ENCODE data around the gene BMF.

The BMF gene

DNA sequence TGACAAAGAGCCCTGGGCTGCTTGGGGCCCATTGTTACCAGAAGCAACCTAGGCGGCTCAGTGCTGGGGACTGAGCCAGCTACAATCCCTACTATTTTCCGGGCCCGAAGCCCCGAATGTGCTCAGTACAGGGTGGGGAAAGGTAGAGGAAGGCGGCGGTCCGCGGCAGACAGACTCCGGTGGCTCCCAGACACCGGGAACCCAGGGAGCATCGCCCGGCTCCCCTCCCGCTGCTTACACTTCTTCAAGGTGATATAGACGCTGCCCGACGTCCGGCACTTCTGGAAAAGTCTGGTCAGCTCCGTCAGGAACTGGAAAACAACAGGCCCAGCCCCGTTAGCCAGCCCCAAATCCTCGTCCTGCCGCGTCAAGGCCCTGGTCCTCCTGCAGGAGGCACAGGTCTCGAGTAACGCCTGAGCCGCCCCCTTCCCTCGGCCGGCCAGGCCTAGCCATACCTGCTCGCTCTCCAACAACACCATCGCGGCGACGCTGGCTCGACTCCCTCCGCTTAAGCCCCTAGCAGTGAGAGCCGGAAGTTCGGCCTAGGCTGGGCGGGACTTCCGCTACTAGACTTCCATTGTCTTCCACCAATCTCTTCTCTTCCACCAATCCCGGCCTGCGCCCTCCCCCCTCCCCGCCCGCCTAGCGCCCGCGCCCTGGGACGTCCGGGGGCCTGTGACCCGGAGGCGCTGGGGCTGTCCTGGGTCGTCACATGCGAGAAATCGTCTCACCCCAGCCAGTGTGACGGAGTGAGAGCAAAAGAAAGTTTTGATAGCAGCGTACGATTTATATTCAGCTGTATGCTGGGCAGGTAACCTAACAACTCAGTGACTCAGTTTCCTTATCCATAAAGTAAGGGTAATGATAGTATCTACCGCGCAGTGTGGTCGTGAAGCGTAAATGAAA is 69.8 kb downstream of the BMF start, which contains the start of gene SRP14:
TSS of gene SRP14 (minus strand) at position 544 of the 906 bp plus-strand sequence. CDS start at position 479, 65 bp downstream.
- Histone ChIP-seq H3K27me3 (ENCODE audit: insufficient read depth, poor library complexity, severe bottlenecking) (no peaks in the 10 kb centered on the region), H3K4me3 (replicated peaks; ENCODE audit: insufficient read depth, low read length) (peak within 1 kb of the TSS; percentile 92), H3K27ac (replicated peaks) (peak within 1 kb of the TSS; percentile 87)
- peak; percentile 89 to 93 for DNase-seq (ENCODE audit: low read depth in 1 of 2, low spot score in 1 of 2)
- TF ChIP-seq POLR2AphosphoS5 (IDR thresholded peaks at IDR 0.05; ENCODE audit: low read depth), result peak; percentile 86; the same call in 1 of the 2 replicates
- TF ChIP-seq GABPA (IDR thresholded peaks at IDR 0.05; ENCODE audit: low read depth), result peak; percentile 94
- TF ChIP-seq, protein P1, sequence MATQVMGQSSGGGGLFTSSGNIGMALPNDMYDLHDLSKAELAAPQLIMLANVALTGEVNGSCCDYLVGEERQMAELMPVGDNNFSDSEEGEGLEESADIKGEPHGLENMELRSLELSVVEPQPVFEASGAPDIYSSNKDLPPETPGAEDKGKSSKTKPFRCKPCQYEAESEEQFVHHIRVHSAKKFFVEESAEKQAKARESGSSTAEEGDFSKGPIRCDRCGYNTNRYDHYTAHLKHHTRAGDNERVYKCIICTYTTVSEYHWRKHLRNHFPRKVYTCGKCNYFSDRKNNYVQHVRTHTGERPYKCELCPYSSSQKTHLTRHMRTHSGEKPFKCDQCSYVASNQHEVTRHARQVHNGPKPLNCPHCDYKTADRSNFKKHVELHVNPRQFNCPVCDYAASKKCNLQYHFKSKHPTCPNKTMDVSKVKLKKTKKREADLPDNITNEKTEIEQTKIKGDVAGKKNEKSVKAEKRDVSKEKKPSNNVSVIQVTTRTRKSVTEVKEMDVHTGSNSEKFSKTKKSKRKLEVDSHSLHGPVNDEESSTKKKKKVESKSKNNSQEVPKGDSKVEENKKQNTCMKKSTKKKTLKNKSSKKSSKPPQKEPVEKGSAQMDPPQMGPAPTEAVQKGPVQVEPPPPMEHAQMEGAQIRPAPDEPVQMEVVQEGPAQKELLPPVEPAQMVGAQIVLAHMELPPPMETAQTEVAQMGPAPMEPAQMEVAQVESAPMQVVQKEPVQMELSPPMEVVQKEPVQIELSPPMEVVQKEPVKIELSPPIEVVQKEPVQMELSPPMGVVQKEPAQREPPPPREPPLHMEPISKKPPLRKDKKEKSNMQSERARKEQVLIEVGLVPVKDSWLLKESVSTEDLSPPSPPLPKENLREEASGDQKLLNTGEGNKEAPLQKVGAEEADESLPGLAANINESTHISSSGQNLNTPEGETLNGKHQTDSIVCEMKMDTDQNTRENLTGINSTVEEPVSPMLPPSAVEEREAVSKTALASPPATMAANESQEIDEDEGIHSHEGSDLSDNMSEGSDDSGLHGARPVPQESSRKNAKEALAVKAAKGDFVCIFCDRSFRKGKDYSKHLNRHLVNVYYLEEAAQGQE (IDR thresholded peaks at IDR 0.05; ENCODE audit: insufficient replicate concordance, low read depth), result no peak

DNA sequence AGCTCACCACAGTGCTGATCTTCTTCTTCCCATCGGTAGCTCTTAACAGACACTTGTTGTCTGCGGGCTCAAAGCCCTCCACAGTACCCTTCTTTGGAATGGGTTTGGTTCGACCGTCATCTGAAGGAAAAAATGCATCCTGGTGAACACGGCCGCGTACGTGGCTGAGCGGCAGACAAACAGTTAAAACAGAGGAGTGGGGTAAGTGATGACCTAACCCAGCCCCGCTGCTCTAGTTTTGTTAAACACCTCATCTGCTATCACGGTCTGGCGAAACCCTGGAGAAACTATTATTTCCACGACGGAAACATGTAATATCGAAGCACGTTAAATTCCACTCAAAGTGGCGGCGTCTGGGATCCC is 70.4 kb downstream of the BMF start:
- no peak for TF ChIP-seq SPI1 (IDR thresholded peaks at IDR 0.05; ENCODE audit: borderline replicate concordance, low read depth)
- no peak for TF ChIP-seq POLR2AphosphoS5 (IDR thresholded peaks at IDR 0.05; ENCODE audit: low read depth)
- TF ChIP-seq, protein P1 (IDR thresholded peaks at IDR 0.05; ENCODE audit: insufficient replicate concordance, low read depth), result no peak
- no peak for TF ChIP-seq GABPA (IDR thresholded peaks at IDR 0.05; ENCODE audit: low read depth)
- TF ChIP-seq, protein P2, sequence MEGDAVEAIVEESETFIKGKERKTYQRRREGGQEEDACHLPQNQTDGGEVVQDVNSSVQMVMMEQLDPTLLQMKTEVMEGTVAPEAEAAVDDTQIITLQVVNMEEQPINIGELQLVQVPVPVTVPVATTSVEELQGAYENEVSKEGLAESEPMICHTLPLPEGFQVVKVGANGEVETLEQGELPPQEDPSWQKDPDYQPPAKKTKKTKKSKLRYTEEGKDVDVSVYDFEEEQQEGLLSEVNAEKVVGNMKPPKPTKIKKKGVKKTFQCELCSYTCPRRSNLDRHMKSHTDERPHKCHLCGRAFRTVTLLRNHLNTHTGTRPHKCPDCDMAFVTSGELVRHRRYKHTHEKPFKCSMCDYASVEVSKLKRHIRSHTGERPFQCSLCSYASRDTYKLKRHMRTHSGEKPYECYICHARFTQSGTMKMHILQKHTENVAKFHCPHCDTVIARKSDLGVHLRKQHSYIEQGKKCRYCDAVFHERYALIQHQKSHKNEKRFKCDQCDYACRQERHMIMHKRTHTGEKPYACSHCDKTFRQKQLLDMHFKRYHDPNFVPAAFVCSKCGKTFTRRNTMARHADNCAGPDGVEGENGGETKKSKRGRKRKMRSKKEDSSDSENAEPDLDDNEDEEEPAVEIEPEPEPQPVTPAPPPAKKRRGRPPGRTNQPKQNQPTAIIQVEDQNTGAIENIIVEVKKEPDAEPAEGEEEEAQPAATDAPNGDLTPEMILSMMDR (IDR thresholded peaks at IDR 0.05; ENCODE audit: insufficient read depth, low read length), result no peak
- H3K4me3 ChIP-seq (replicated peaks; ENCODE audit: insufficient read depth, low read length), result peak overlapping the region; percentile 92
- H3K27me3 ChIP-seq (ENCODE audit: insufficient read depth, poor library complexity, severe bottlenecking), result no peaks in the 10 kb centered on the region
- peak overlapping the region; percentile 87 for H3K27ac ChIP-seq (replicated peaks)
- no peak for DNase-seq (ENCODE audit: low read depth in 1 of 2, low spot score in 1 of 2)
